Testis (tissue), 3 donors: ENCODE results near the gene PCSK6. TPM values are rescaled to one million over a fixed set of nuclear protein-coding genes. Genes with fewer than 3 reads are reported as not detected.

Experiments used
- DNase-seq: peaks from one replicate; pipeline ENCODE4 v3.0.0-alpha.2; 2019
- H3K27ac ChIP-seq, 2 donors: fragments of 200-600 bp; sonication (generic); one replicate each; pipeline ENCODE4 v1.5.1; 2019
- H3K27me3 ChIP-seq: fragments of 200-600 bp; sonication (generic); one replicate; pipeline ENCODE4 v1.5.1; 2019
- H3K36me3 ChIP-seq: fragments of 200-600 bp; sonication (generic); one replicate; pipeline ENCODE4 v1.5.1; 2017; ENCODE audit warnings: low read depth; ENCODE audit errors: missing control alignments
- H3K4me1 ChIP-seq: fragments of 200-600 bp; sonication (generic); one replicate; pipeline ENCODE4 v1.5.1; 2019
- H3K4me3 ChIP-seq, 2 donors: fragments of 200-600 bp; sonication (generic); one replicate each; pipeline ENCODE4 v1.5.1; 2017 to 2019
- H3K9me3 ChIP-seq: fragments of 200-600 bp; sonication (generic); one replicate; pipeline ENCODE4 v1.5.1; 2017
- POLR2A ChIP-seq: fragments of 450-650 bp; IDR thresholded peaks from one replicate; pipeline ENCODE4 v1.6.1; 2017; ENCODE audit warnings: antibody characterized with exemption, mild to moderate bottlenecking, moderate library complexity
- WGBS, 2 donors: methylation state at CpG; one replicate each; pipeline ENCODE4 v1.1.5; 2018; 5-methylcytosine and 5-hydroxymethylcytosine counted together
- intact Hi-C: fragments of 100-400 bp; cut with DNase I; formaldehyde crosslinking; loops from one replicate; pipeline ENCODE4 v1.15.1; 2023; ENCODE audit warnings: low total_unique reads
- polyA plus RNA-seq: library from polyadenylated mRNA; stranded (reverse); fragments of 350-450 nt; fragmentation: Illumina TruSeq; extraction: RNeasy Lipid Tissue Mini Kit (QIAGEN cat#74804); gene quantifications from one replicate; pipeline ENCODE4 v1.2.3, GENCODE V29; 2014; ENCODE audit warnings: low read depth, low replicate concordance; ENCODE audit not compliant: insufficient read depth
- total RNA-seq, 2 donors: library from RNA; depleted of rRNA; stranded (reverse); fragments of >200 nt; gene quantifications; one replicate each; pipeline ENCODE4 v1.2.3, GENCODE V29; 2016
- TF ChIP-seq, protein P1 (sequence below), 3 experiments: fragments of 450-650 bp in 2 of 3; fragments of 200-600 bp in 1 of 3; sonication (generic) in 1 of 3; IDR thresholded peaks; one replicate each; pipeline ENCODE4 v1.5.1; 2016 to 2019; ENCODE audit warnings: antibody characterized with exemption in 3 of 3, mild to moderate bottlenecking in 2 of 3, moderate library complexity in 1 of 3

PCSK6 gene
- total and polyA plus RNA-seq, 3 donors from 2014 or later: 43.9 to 156 (median 95.4) TPM

DNA sequence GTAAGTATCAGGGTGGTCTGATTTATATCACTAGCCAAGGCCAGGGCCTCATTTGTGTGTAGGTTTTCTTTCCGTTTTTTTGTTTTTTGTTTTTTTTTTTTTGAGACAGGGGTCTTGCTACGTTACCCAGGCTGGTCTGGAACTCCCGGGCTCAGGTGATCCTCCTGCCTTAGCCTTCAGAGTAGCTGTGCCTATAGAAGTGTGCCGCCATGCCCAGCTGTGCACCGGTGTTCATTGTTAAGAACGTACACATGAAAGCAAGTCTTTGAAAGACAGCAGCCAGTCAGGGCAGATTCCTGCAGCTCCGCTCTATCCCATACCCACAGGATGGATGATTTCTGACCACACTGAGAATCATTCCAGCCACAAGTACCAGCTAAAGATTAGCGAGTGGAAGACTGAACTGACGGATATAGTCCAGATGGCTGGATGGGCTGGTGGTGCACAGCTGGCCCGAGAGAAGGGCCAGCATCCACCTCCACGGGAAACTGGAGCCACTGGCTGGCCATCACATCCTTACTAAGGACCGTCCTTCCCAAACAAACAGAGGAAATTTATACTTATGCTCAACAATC, 95.4 kb downstream of the PCSK6 start:
- DNase-seq: no peak
- intact Hi-C loops: no loop called here
- no peak overlapping the region for H3K4me3 ChIP-seq
- no peak for TF ChIP-seq POLR2A
- H3K36me3 ChIP-seq: no peaks in the 10 kb centered on the region
- H3K4me1 ChIP-seq: no peaks in the 10 kb centered on the region
- H3K9me3 ChIP-seq: no peaks in the 10 kb centered on the region
- 92 to 93% methylated on average over 12 of the region's 12 CpGs for WGBS, 2 donors
- no peak overlapping the region for H3K27ac ChIP-seq
- H3K27me3 ChIP-seq: no peaks in the 10 kb centered on the region

DNA sequence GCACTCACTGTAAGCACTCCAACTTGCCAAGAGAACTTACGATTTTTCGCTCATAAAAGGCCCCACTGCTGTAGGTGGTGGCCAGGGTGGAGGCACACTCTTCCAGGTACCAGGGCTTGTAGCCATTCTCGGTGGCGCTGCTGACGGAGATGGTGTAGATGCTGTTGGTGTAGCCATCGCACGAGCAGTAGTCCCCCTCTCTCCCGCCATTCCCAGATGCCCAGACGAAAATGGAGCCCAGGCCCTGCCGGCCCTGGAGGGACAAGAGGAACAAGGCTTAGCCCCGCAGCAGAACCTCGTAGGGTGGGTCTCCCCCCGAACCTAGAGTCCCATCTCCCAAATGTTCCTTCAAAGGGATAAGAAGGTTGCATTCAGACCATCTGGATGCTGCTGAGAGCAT, 96.3 kb downstream of the PCSK6 start:
- no peaks in the 10 kb centered on the region for H3K9me3 ChIP-seq
- no peaks in the 10 kb centered on the region for H3K36me3 ChIP-seq
- TF ChIP-seq, protein P1, sequence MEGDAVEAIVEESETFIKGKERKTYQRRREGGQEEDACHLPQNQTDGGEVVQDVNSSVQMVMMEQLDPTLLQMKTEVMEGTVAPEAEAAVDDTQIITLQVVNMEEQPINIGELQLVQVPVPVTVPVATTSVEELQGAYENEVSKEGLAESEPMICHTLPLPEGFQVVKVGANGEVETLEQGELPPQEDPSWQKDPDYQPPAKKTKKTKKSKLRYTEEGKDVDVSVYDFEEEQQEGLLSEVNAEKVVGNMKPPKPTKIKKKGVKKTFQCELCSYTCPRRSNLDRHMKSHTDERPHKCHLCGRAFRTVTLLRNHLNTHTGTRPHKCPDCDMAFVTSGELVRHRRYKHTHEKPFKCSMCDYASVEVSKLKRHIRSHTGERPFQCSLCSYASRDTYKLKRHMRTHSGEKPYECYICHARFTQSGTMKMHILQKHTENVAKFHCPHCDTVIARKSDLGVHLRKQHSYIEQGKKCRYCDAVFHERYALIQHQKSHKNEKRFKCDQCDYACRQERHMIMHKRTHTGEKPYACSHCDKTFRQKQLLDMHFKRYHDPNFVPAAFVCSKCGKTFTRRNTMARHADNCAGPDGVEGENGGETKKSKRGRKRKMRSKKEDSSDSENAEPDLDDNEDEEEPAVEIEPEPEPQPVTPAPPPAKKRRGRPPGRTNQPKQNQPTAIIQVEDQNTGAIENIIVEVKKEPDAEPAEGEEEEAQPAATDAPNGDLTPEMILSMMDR (IDR thresholded peaks at IDR 0.05): no peak
- TF ChIP-seq POLR2A: no peak
- WGBS, 2 donors: 91% methylated on average over 11 to 13 of the region's 13 CpGs
- no peaks in the 10 kb centered on the region for H3K4me1 ChIP-seq
- DNase-seq: no peak
- H3K4me3 ChIP-seq: no peak overlapping the region
- peak overlapping the region in 1 of 2 donors; percentile 19 for H3K27ac ChIP-seq
- intact Hi-C loops: no loop called here
- no peaks in the 10 kb centered on the region for H3K27me3 ChIP-seq

DNA sequence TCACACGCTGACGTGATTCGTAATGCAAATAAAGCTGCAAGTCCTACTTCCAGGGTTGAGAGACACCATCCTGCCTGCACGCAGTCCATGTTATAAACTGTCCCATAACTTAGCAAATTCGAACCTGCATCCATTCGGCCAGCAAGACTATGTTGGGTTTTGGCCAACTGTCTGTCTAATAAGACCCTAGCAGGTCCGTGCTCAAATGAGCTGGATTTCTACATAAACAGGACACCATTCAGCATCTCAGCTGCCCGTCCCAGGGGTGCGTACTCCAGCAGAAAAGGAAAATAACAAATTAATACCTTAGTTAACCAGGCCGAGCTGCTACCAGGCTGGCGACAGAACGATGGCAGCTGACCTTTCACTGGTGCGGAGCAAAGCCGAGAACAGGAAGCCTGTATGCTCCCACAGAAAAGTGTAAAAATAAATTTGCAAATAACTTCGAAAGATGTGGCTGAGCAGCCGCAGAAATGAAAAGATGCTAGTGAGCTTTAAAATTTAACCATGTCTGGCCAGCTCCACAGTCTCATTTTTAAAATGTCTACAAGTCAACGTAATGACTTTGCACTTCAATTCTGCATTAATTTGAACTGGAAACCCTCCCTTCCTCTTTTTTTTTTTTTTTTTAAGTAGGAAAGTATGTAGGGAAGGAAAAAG, 97.4 kb downstream of the PCSK6 start:
- no peak overlapping the region for H3K27ac ChIP-seq
- H3K4me3 ChIP-seq: no peak overlapping the region
- TF ChIP-seq, protein P1 (IDR thresholded peaks at IDR 0.05): no peak
- no peak for TF ChIP-seq POLR2A
- intact Hi-C loops: no loop called here
- no peaks in the 10 kb centered on the region for H3K4me1 ChIP-seq
- no peaks in the 10 kb centered on the region for H3K36me3 ChIP-seq
- WGBS, 2 donors: 87 to 88% methylated on average over 17 of the region's 17 CpGs
- no peaks in the 10 kb centered on the region for H3K27me3 ChIP-seq
- DNase-seq: no peak
- no peaks in the 10 kb centered on the region for H3K9me3 ChIP-seq

DNA sequence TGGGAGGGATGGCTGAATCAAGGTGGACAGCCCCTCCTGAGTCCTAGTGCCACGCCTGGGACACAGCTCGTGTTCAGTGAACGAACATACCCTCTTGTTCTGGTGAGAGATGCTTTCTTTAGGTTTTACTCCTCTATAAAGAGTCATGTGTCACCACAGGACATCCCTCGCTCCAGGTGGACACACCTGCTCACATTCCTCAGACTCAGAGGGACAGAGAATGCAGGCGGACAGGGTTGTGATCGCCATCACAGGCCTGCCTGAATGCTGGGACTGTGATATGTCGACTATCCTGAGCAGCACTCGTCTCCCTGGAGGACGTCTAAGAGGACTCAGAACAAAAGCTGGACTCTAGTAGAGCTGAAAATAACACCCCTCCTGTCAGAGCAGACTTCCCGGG, 98.1 kb downstream of the PCSK6 start:
- no peaks in the 10 kb centered on the region for H3K4me1 ChIP-seq
- H3K36me3 ChIP-seq: no peaks in the 10 kb centered on the region
- no peak for DNase-seq
- WGBS, 2 donors: 88 to 93% methylated on average over 10 of the region's 10 CpGs
- no peak for TF ChIP-seq POLR2A
- TF ChIP-seq, protein P1 (IDR thresholded peaks at IDR 0.05): no peak
- H3K9me3 ChIP-seq: no peaks in the 10 kb centered on the region
- H3K4me3 ChIP-seq: no peak overlapping the region
- intact Hi-C loops: no loop called here
- no peaks in the 10 kb centered on the region for H3K27me3 ChIP-seq
- no peak overlapping the region for H3K27ac ChIP-seq

DNA sequence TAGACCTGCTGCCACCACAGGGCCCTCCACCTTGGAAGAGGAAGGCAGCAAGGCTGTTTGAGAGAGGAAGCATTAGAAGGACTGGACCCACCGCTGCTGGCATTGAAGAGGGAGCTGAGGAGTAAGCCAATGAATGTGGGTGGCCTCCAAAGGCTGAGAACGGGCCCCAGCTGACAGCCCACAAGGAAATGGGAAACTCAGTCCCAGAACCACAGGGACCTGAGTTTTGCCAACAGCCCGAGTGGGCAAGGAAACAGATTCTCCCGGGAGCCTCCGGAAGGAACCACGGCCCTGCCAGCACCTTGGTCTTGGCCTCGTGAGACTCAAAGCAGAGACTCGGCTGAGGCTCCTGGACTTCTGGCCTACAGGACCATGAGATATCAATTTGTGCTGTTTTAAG, 99.0 kb downstream of the PCSK6 start:
- H3K27ac ChIP-seq: no peak overlapping the region
- no peak overlapping the region for H3K4me3 ChIP-seq
- H3K9me3 ChIP-seq: no peaks in the 10 kb centered on the region
- DNase-seq: no peak
- H3K4me1 ChIP-seq: no peaks in the 10 kb centered on the region
- no peak for TF ChIP-seq POLR2A
- TF ChIP-seq, protein P1 (IDR thresholded peaks at IDR 0.05): no peak
- WGBS, 2 donors: 77 to 94% methylated on average over 8 of the region's 8 CpGs
- no peaks in the 10 kb centered on the region for H3K27me3 ChIP-seq
- intact Hi-C loops: no loop called here
- no peaks in the 10 kb centered on the region for H3K36me3 ChIP-seq
